ENCODE measurements around the gene RNF167. TPM values are rescaled to one million over a fixed set of nuclear protein-coding genes. Genes with fewer than 3 reads are reported as not detected.

RNF167 gene
- total and polyA plus RNA-seq, 2 donors: 73.0 to 189 TPM

DNA sequence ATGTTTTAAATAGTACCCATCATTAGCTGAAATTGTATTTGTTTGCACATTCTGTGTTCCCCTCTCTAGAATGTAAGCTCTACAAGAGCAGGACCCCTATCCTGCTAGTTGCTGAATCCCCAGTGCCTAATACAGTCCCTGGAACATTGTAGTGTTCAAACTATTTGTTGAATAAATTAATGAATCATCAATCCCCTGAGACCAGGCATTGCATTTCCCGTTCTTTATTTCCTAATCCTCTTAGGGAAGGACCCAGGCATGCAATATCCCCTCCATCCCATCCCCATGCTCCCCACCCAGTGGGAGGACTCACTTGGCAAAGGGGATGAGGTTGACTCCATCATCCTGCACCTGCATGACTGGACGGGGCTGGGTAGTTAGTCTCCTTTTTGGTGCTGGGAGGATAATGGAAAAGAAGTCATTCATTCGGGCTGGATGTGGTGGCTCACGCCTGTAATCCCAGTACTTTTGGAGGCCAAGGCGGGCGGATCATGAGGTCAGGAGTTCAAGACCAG is 54.1 kb downstream of the RNF167 start:
- no peak for DNase-seq (ENCODE audit: low read depth in 6 of 9, low spot score in 9 of 9)
- Histone ChIP-seq H3K36me3 (ENCODE audit: control insufficient read depth in 2 of 2, insufficient read depth in 2 of 2, low read length in 1 of 2) (no peaks in the 10 kb centered on the region), H3K4me1 (ENCODE audit: control insufficient read depth in 2 of 2, insufficient read depth in 2 of 2, low read length in 2 of 2) (peaks cover 16 to 19% of the 10 kb centered on the region in 2 donors), H3K9me3 (ENCODE audit: control insufficient read depth in 2 of 2, insufficient read depth in 1 of 2, low read length in 1 of 2) (peaks cover 0 to 4% of the 10 kb centered on the region in 2 donors), H3K27ac (ENCODE audit: low read depth in 1 of 2, low read length in 1 of 2) (no peak overlapping the region), H3K4me3 (ENCODE audit: low read length in 2 of 2) (no peak overlapping the region), H3K27me3 (ENCODE audit: control insufficient read depth in 2 of 2, insufficient read depth in 1 of 2, low read length in 1 of 2) (peaks cover 6 to 31% of the 10 kb centered on the region in 2 donors)
- WGBS: 96% methylated on average over 6 of the region's 6 CpGs

Other genes with a start within 250 kb of the RNF167 start
- 7.7 TPM for gene PELP1, start 236.1 kb upstream of the RNF167 start, total RNA-seq
- 26.9 TPM for gene PELP1, start 236.1 kb upstream of the RNF167 start, polyA plus RNA-seq
- 60.2 TPM for gene ARRB2, start 229.6 kb upstream of the RNF167 start, total RNA-seq
- 91.2 TPM for gene ARRB2, start 229.6 kb upstream of the RNF167 start, polyA plus RNA-seq
- gene MED11, start 208.8 kb upstream of the RNF167 start, total RNA-seq: 28.1 TPM
- gene MED11, start 208.8 kb upstream of the RNF167 start, polyA plus RNA-seq: 40.3 TPM
- gene ZMYND15, start 200.4 kb upstream of the RNF167 start, total RNA-seq: 0.52 TPM
- 3.8 TPM for gene ZMYND15, start 200.4 kb upstream of the RNF167 start, polyA plus RNA-seq
- gene CXCL16, start 200.3 kb upstream of the RNF167 start, total RNA-seq: 3.3 TPM
- 32.9 TPM for gene CXCL16, start 200.3 kb upstream of the RNF167 start, polyA plus RNA-seq
- gene TM4SF5, start 168.4 kb upstream of the RNF167 start, total RNA-seq: not detected
- 0.14 TPM for gene TM4SF5, start 168.4 kb upstream of the RNF167 start, polyA plus RNA-seq
- gene VMO1, start 153.9 kb upstream of the RNF167 start, total RNA-seq: 2.7 TPM
- gene VMO1, start 153.9 kb upstream of the RNF167 start, polyA plus RNA-seq: 30.6 TPM
- gene GLTPD2, start 151.3 kb upstream of the RNF167 start, total RNA-seq: 0.14 TPM
- gene GLTPD2, start 151.3 kb upstream of the RNF167 start, polyA plus RNA-seq: 0.16 TPM
- gene PSMB6, start 144.1 kb upstream of the RNF167 start, total RNA-seq: 183 TPM
- 122 TPM for gene PSMB6, start 144.1 kb upstream of the RNF167 start, polyA plus RNA-seq
- 14.5 TPM for gene PLD2, start 133.1 kb upstream of the RNF167 start, total RNA-seq
- 30.7 TPM for gene PLD2, start 133.1 kb upstream of the RNF167 start, polyA plus RNA-seq
- gene MINK1, start 106.9 kb upstream of the RNF167 start, total RNA-seq: 10.2 TPM
- 83.8 TPM for gene MINK1, start 106.9 kb upstream of the RNF167 start, polyA plus RNA-seq
- gene C17orf107, start 40.7 kb upstream of the RNF167 start, total RNA-seq: 0.57 TPM
- gene C17orf107, start 40.7 kb upstream of the RNF167 start, polyA plus RNA-seq: 1.2 TPM
- 0.24 TPM for gene CHRNE, start 37.2 kb upstream of the RNF167 start, total RNA-seq
- gene CHRNE, start 37.2 kb upstream of the RNF167 start, polyA plus RNA-seq: 1.9 TPM
- 0.14 TPM for gene GP1BA, start 8.0 kb upstream of the RNF167 start, total RNA-seq
- 0.09 TPM for gene GP1BA, start 8.0 kb upstream of the RNF167 start, polyA plus RNA-seq
- 46.7 TPM for gene SLC25A11, start 222 bp upstream of the RNF167 start, total RNA-seq
- 30.9 TPM for gene SLC25A11, start 222 bp upstream of the RNF167 start, polyA plus RNA-seq
- 635 TPM for gene PFN1, start 8.3 kb downstream of the RNF167 start, total RNA-seq
- gene PFN1, start 8.3 kb downstream of the RNF167 start, polyA plus RNA-seq: 727 TPM
- 12.4 TPM for gene ENO3, start 10.9 kb downstream of the RNF167 start, total RNA-seq
- gene ENO3, start 10.9 kb downstream of the RNF167 start, polyA plus RNA-seq: 25.7 TPM
- 60.9 TPM for gene SPAG7, start 27.5 kb downstream of the RNF167 start, total RNA-seq
- 98.8 TPM for gene SPAG7, start 27.5 kb downstream of the RNF167 start, polyA plus RNA-seq
- 2.8 TPM for gene CAMTA2, start 47.4 kb downstream of the RNF167 start, total RNA-seq
- 51.5 TPM for gene CAMTA2, start 47.4 kb downstream of the RNF167 start, polyA plus RNA-seq
- 0.24 TPM for gene INCA1, start 57.3 kb downstream of the RNF167 start, total RNA-seq
- gene INCA1, start 57.3 kb downstream of the RNF167 start, polyA plus RNA-seq: 1.5 TPM
- gene KIF1C, start 57.7 kb downstream of the RNF167 start, total RNA-seq: 10.8 TPM
- gene KIF1C, start 57.7 kb downstream of the RNF167 start, polyA plus RNA-seq: 15.4 TPM
- 0.80 TPM for gene SLC52A1, start 95.2 kb downstream of the RNF167 start, total RNA-seq
- 0.96 TPM for gene SLC52A1, start 95.2 kb downstream of the RNF167 start, polyA plus RNA-seq
- 3.3 TPM for gene ZFP3, start 138.2 kb downstream of the RNF167 start, total RNA-seq
- gene ZFP3, start 138.2 kb downstream of the RNF167 start, polyA plus RNA-seq: 4.6 TPM
- 9.5 TPM for gene ZNF232, start 171.6 kb downstream of the RNF167 start, total RNA-seq
- 9.9 TPM for gene ZNF232, start 171.6 kb downstream of the RNF167 start, polyA plus RNA-seq
- 0.14 TPM for gene USP6, start 175.8 kb downstream of the RNF167 start, total RNA-seq
- gene USP6, start 175.8 kb downstream of the RNF167 start, polyA plus RNA-seq: 0.30 TPM